RWPE2 (cell line): ENCODE results near the gene SEMA5A.

Experiments used
- ATAC-seq: fragments of 200-7000 bp; cut with Tn5 transposase; 3 replicates; pipeline ENCODE4 v1.9.1; 2021; ENCODE audit warnings: low read depth
- DNase-seq: peaks from one replicate; pipeline ENCODE4 v3.0.0-alpha.2; 2020; ENCODE audit warnings: low spot score
- H3K27ac ChIP-seq: fragments of 450-650 bp; 2 replicates; pipeline ENCODE4 v1.5.1; 2017; ENCODE audit warnings: mild to moderate bottlenecking; ENCODE audit not compliant: poor library complexity, severe bottlenecking
- H3K27me3 ChIP-seq: fragments of 250-450 bp; sonication (Bioruptor Pico); 2 replicates; pipeline ENCODE4 v1.5.1; 2021; ENCODE audit warnings: mild to moderate bottlenecking, moderate library complexity; ENCODE audit not compliant: insufficient read depth, poor library complexity, severe bottlenecking
- H3K36me3 ChIP-seq: fragments of 250-450 bp; sonication (Bioruptor Pico); 2 replicates; pipeline ENCODE4 v1.5.1; 2020; ENCODE audit warnings: low read depth, mild to moderate bottlenecking, moderate library complexity
- H3K4me1 ChIP-seq: fragments of 250-450 bp; sonication (Bioruptor Pico); 2 replicates; pipeline ENCODE4 v1.5.1; 2021; ENCODE audit warnings: mild to moderate bottlenecking, moderate library complexity; ENCODE audit not compliant: insufficient read depth, poor library complexity, severe bottlenecking
- H3K4me3 ChIP-seq: fragments of 250-450 bp; sonication (Bioruptor Pico); 2 replicates; pipeline ENCODE4 v1.5.1; 2021; ENCODE audit warnings: mild to moderate bottlenecking, moderate library complexity; ENCODE audit not compliant: severe bottlenecking
- H3K9me3 ChIP-seq: fragments of 250-450 bp; sonication (Bioruptor Pico); 2 replicates; pipeline ENCODE4 v1.5.1; 2021; ENCODE audit warnings: mild to moderate bottlenecking, moderate library complexity; ENCODE audit not compliant: severe bottlenecking
- CTCF ChIP-seq: fragments of 450-650 bp; IDR thresholded peaks from one replicate; pipeline ENCODE4 v1.5.1; 2017; ENCODE audit warnings: mild to moderate bottlenecking, moderate library complexity; ENCODE audit not compliant: poor library complexity, severe bottlenecking

Gene SEMA5A

GRCh38 chr5:9544056-9544455 lies 1.8 kb downstream of the SEMA5A start:
- H3K27me3 ChIP-seq: no peaks in the 10 kb centered on the region
- H3K4me1 ChIP-seq: peaks cover 4% of the 10 kb centered on the region
- peak overlapping the region; percentile 59 for H3K4me3 ChIP-seq
- ATAC-seq: no peak; the same call in 2 of the 3 replicates
- no peak overlapping the region for H3K27ac ChIP-seq
- no peak for DNase-seq
- TF ChIP-seq CTCF: no peak
- H3K9me3 ChIP-seq: no peaks in the 10 kb centered on the region
- H3K36me3 ChIP-seq: peaks cover 10% of the 10 kb centered on the region

- H3K4me3 ChIP-seq: no peak overlapping the region
- ATAC-seq (no peak), DNase-seq (no peak)
- TF ChIP-seq CTCF: no peak
- no peak overlapping the region for H3K27ac ChIP-seq
- H3K4me1 ChIP-seq: peaks cover 4% of the 10 kb centered on the region
- H3K9me3 ChIP-seq: no peaks in the 10 kb centered on the region
- peaks cover 3% of the 10 kb centered on the region; the same call in 1 of the 2 replicates for H3K36me3 ChIP-seq
- H3K27me3 ChIP-seq: no peaks in the 10 kb centered on the region
These were observed 2.5 kb downstream of the SEMA5A start for GRCh38 chr5:9543311-9543920.

GRCh38 chr5:9540791-9541190 lies 5.1 kb downstream of the SEMA5A start:
- no peaks in the 10 kb centered on the region for H3K9me3 ChIP-seq
- no peak for DNase-seq
- no peaks in the 10 kb centered on the region for H3K27me3 ChIP-seq
- ATAC-seq: no peak
- H3K27ac ChIP-seq: no peak overlapping the region
- H3K4me3 ChIP-seq: no peak overlapping the region
- H3K36me3 ChIP-seq: no peaks in the 10 kb centered on the region
- TF ChIP-seq CTCF: no peak
- H3K4me1 ChIP-seq: no peaks in the 10 kb centered on the region

- Histone ChIP-seq H3K27ac (no peak overlapping the region), H3K36me3 (no peaks in the 10 kb centered on the region), H3K4me1 (no peaks in the 10 kb centered on the region), H3K4me3 (no peak overlapping the region), H3K27me3 (no peaks in the 10 kb centered on the region), H3K9me3 (no peaks in the 10 kb centered on the region)
- TF ChIP-seq CTCF: no peak
- DNase-seq (no peak), ATAC-seq (no peak)
These were observed 7.4 kb downstream of the SEMA5A start for GRCh38 chr5:9538504-9538903.
